HEK293 (cell line): ENCODE data around the gene DERL2.
A peak's percentile ranks its signal among the peaks of the same experiment; 100 is the strongest.

Experiments used
- CTCF ChIA-PET: fragments of 350-600 bp; formaldehyde crosslinking; extraction: SDS; loops from one replicate; lab custom pipeline; 2021; ENCODE audit warnings: antibody characterized with exemption; lab: Yijun Ruan, JAX
- POLR2A ChIA-PET: fragments of 300-600 bp; formaldehyde crosslinking; extraction: SDS; loops from one replicate; lab custom pipeline; 2020; ENCODE audit warnings: antibody characterized with exemption, inconsistent platforms; lab: Yijun Ruan, JAX
- H3K27ac ChIP-seq: fragments of 200-500 bp; sonication (Bioruptor generic); 2 replicates; pipeline ENCODE4 v1.5.1; 2014; ENCODE audit warnings: low read depth, low read length, control low read depth, inconsistent platforms; ENCODE audit errors: extremely low read depth
- H3K36me3 ChIP-seq, 2 experiments: fragments of 200-500 bp in 1 of 2; sonication (Bioruptor generic) in 1 of 2; 1 replicate in 1 of 2; 2 replicates in 1 of 2; pipeline ENCODE4 v1.5.1; 2014 to 2017; ENCODE audit warnings: inconsistent platforms in 2 of 2, low read length in 2 of 2; ENCODE audit not compliant: control insufficient read depth in 2 of 2, insufficient read depth in 1 of 2
- H3K4me1 ChIP-seq: fragments of 200-500 bp; sonication (Bioruptor generic); 2 replicates; pipeline ENCODE4 v1.5.1; 2014; ENCODE audit warnings: mild to moderate bottlenecking, low read length, inconsistent platforms; ENCODE audit not compliant: control insufficient read depth, insufficient read depth
- H3K4me3 ChIP-seq: 2 replicates; pipeline ENCODE4 v1.5.1; 2011; ENCODE audit warnings: low read depth, mild to moderate bottlenecking, control low read depth, low read length, moderate library complexity
- H3K9me3 ChIP-seq: fragments of 200-500 bp; sonication (Bioruptor generic); 2 replicates; pipeline ENCODE4 v1.5.1; 2014; ENCODE audit warnings: low read depth, low read length, inconsistent platforms; ENCODE audit not compliant: control insufficient read depth, insufficient read depth
- AEBP2 ChIP-seq: fragments of 450-650 bp; formaldehyde crosslinking; IDR thresholded peaks from 2 replicates; pipeline ENCODE4 v1.5.1; 2016; ENCODE audit warnings: missing biosample characterization, missing genetic modification characterization, borderline replicate concordance
- GLI4 ChIP-seq: fragments of 450-650 bp; formaldehyde crosslinking; IDR thresholded peaks from 2 replicates; pipeline ENCODE4 v1.5.1; 2016; ENCODE audit warnings: missing biosample characterization, missing genetic modification characterization
- GLIS1 ChIP-seq: fragments of 450-650 bp; formaldehyde crosslinking; IDR thresholded peaks from 2 replicates; pipeline ENCODE4 v1.5.1; 2016; ENCODE audit warnings: missing biosample characterization, missing genetic modification characterization
- KLF10 ChIP-seq: fragments of 450-650 bp; IDR thresholded peaks from 2 replicates; pipeline ENCODE4 v1.5.1; 2018; ENCODE audit warnings: missing biosample characterization, mild to moderate bottlenecking, missing genetic modification characterization
- KLF16 ChIP-seq: fragments of 450-650 bp; formaldehyde crosslinking; IDR thresholded peaks from 2 replicates; pipeline ENCODE4 v1.5.1; 2017; ENCODE audit warnings: missing biosample characterization, missing genetic modification characterization
- PRDM1 ChIP-seq: fragments of 450-650 bp; formaldehyde crosslinking; IDR thresholded peaks from 2 replicates; pipeline ENCODE4; 2016; ENCODE audit warnings: missing biosample characterization, missing genetic modification characterization
- PRDM2 ChIP-seq: fragments of 450-650 bp; formaldehyde crosslinking; IDR thresholded peaks from 2 replicates; pipeline ENCODE4 v1.5.1; 2016; ENCODE audit warnings: missing biosample characterization, missing genetic modification characterization, borderline replicate concordance
- REST ChIP-seq: fragments of 450-650 bp; formaldehyde crosslinking; IDR thresholded peaks from 2 replicates; pipeline ENCODE4 v1.5.1; 2016; ENCODE audit warnings: missing biosample characterization, missing genetic modification characterization
- ZNF157 ChIP-seq: fragments of 450-650 bp; formaldehyde crosslinking; IDR thresholded peaks from 2 replicates; pipeline ENCODE4 v1.5.1; 2016; ENCODE audit warnings: missing biosample characterization, missing genetic modification characterization
- ZNF184 ChIP-seq: fragments of 450-650 bp; IDR thresholded peaks from 2 replicates; pipeline ENCODE4 v1.5.1; 2018; ENCODE audit warnings: missing biosample characterization, mild to moderate bottlenecking, missing genetic modification characterization
- ZNF366 ChIP-seq: fragments of 450-650 bp; formaldehyde crosslinking; conservative IDR thresholded peaks from 2 replicates; pipeline ENCODE4 v1.5.1; 2016; ENCODE audit warnings: missing biosample characterization, missing genetic modification characterization
- ZNF394 ChIP-seq: fragments of 450-650 bp; formaldehyde crosslinking; IDR thresholded peaks from 2 replicates; pipeline ENCODE4 v1.5.1; 2016; ENCODE audit warnings: missing biosample characterization, missing genetic modification characterization, mild to moderate bottlenecking, moderate library complexity, borderline replicate concordance
- ZNF426 ChIP-seq: fragments of 450-650 bp; formaldehyde crosslinking; IDR thresholded peaks from 2 replicates; pipeline ENCODE4 v1.5.1; 2017; ENCODE audit warnings: missing biosample characterization, missing genetic modification characterization, mild to moderate bottlenecking, inconsistent platforms, moderate library complexity
- ZNF621 ChIP-seq: fragments of 450-650 bp; formaldehyde crosslinking; IDR thresholded peaks from 2 replicates; pipeline ENCODE4 v1.5.1; 2017; ENCODE audit warnings: missing biosample characterization, missing genetic modification characterization
- ZNF623 ChIP-seq: fragments of 450-650 bp; formaldehyde crosslinking; IDR thresholded peaks from 2 replicates; pipeline ENCODE4 v1.5.1; 2016; ENCODE audit warnings: missing biosample characterization, missing genetic modification characterization
- ZNF626 ChIP-seq: fragments of 450-650 bp; sonication (Bioruptor Pico); formaldehyde crosslinking; IDR thresholded peaks from 2 replicates; pipeline ENCODE4 v1.5.1; 2018; ENCODE audit warnings: missing biosample characterization, missing genetic modification characterization, inconsistent platforms

The DERL2 gene

GRCh38 chr17:5513628-5514027 lies 27.6 kb upstream of the DERL2 start:
- ChIA-PET POLR2A (no interaction called here), CTCF (interaction anchor here (0.7 kb wide), 1 partner anchor 191 kb away, joined by 3 read pairs; no protein-coding TSS in a partner anchor)
- H3K27ac ChIP-seq = no peak overlapping the region
- TF ChIP-seq ZNF394 = no peak
- no peak for TF ChIP-seq ZNF626 (tag by site-specific recombination)
- TF ChIP-seq AEBP2 (tag by site-specific recombination) = no peak
- no peak for TF ChIP-seq ZNF184 (tag by site-specific recombination)
- no peak for TF ChIP-seq ZNF426 (tag by site-specific recombination)
- TF ChIP-seq ZNF366 = no peak
- no peak for TF ChIP-seq ZNF621 (tag by site-specific recombination)
- no peaks in the 10 kb centered on the region for H3K36me3 ChIP-seq
- no peak overlapping the region for H3K4me3 ChIP-seq
- peaks cover 3% of the 10 kb centered on the region; the same call in 1 of the 2 replicates for H3K4me1 ChIP-seq
- H3K9me3 ChIP-seq = no peaks in the 10 kb centered on the region

GRCh38 chr17:5511401-5512225 lies 25.6 kb upstream of the DERL2 start:
- Histone ChIP-seq H3K9me3 (no peaks in the 10 kb centered on the region), H3K4me3 (no peak overlapping the region), H3K4me1 (peaks cover 4% of the 10 kb centered on the region; the same call in 1 of the 2 replicates), H3K36me3 (no peaks in the 10 kb centered on the region), H3K27ac (no peak overlapping the region)
- no peak for TF ChIP-seq ZNF623 (tag by site-specific recombination)
- TF ChIP-seq ZNF366 = peak; percentile 74
- peak; percentile 87 for TF ChIP-seq PRDM1
- TF ChIP-seq ZNF157 = no peak
- ChIA-PET CTCF (no interaction called here), POLR2A (interaction anchor here (1.1 to 1.6 kb wide), 2 partner anchors 11 to 15 kb away, joined by 4 read pairs; a partner anchor contains a TSS)

- TF ChIP-seq GLIS1 (tag by site-specific recombination) = no peak
- ChIA-PET CTCF (interaction anchor here (0.6 to 0.7 kb wide), 2 partner anchors 13 to 20 kb away, joined by 4 read pairs; no protein-coding TSS in a partner anchor), POLR2A (interaction anchor here (1.1 to 1.6 kb wide), 2 partner anchors 10 to 16 kb away, joined by 4 read pairs; a partner anchor contains a TSS)
- Histone ChIP-seq H3K4me3 (no peak overlapping the region), H3K27ac (no peak overlapping the region), H3K4me1 (peaks cover 4% of the 10 kb centered on the region; the same call in 1 of the 2 replicates), H3K9me3 (no peaks in the 10 kb centered on the region), H3K36me3 (no peaks in the 10 kb centered on the region)
These were observed 24.8 kb upstream of the DERL2 start for GRCh38 chr17:5510771-5511170.

GRCh38 chr17:5509482-5509881 lies 23.5 kb upstream of the DERL2 start:
- no peaks in the 10 kb centered on the region for H3K9me3 ChIP-seq
- TF ChIP-seq KLF10 (tag by site-specific recombination) (no peak), REST (tag by site-specific recombination) (no peak), KLF16 (tag by site-specific recombination) (no peak), GLI4 (tag by site-specific recombination) (no peak), PRDM2 (tag by site-specific recombination) (no peak)

More at GRCh38 chr17:5509482-5509881, 23.5 kb upstream of the DERL2 start:
- Histone ChIP-seq H3K4me1 (peaks cover 4% of the 10 kb centered on the region; the same call in 1 of the 2 replicates), H3K4me3 (no peak overlapping the region), H3K27ac (no peak overlapping the region), H3K36me3 (no peaks in the 10 kb centered on the region)
- POLR2A ChIA-PET = no interaction called here
- CTCF ChIA-PET = no interaction called here
